OCI-LY1 (cell line): ENCODE measurements around the gene OSBPL1A.

Experiments
- H2AFZ ChIP-seq: fragments of 200-600 bp; sonication (generic), shearing (Covaris generic); 2 replicates; pipeline ENCODE4 v1.6.0; 2014; ENCODE audit warnings: antibody characterized with exemption, mild to moderate bottlenecking, low read length
- H3F3A ChIP-seq: fragments of 200-600 bp; sonication (generic), shearing (Covaris generic); 2 replicates; pipeline ENCODE4 v1.6.0; 2014; ENCODE audit warnings: mild to moderate bottlenecking, antibody characterized with exemption, low read length, moderate library complexity; ENCODE audit not compliant: insufficient read depth
- H3K27ac ChIP-seq: fragments of 200-600 bp; sonication (generic); 2 replicates; pipeline ENCODE4 v1.5.1; 2014; ENCODE audit warnings: low read length, mixed run types, mild to moderate bottlenecking, low read depth; ENCODE audit not compliant: poor library complexity, severe bottlenecking
- H3K27me3 ChIP-seq: fragments of 200-600 bp; sonication (generic); 2 replicates; pipeline ENCODE4 v1.6.0; 2014; ENCODE audit warnings: antibody characterized with exemption, mild to moderate bottlenecking, low read length, moderate library complexity; ENCODE audit not compliant: insufficient read depth
- H3K36me3 ChIP-seq: fragments of 200-600 bp; sonication (generic); 2 replicates; pipeline ENCODE4 v1.6.1; 2014; ENCODE audit warnings: mild to moderate bottlenecking, antibody characterized with exemption, low read length, moderate library complexity, mixed read lengths; ENCODE audit not compliant: insufficient read depth
- H3K4me1 ChIP-seq: fragments of 200-600 bp; sonication (generic); 2 replicates; pipeline ENCODE4 v1.5.1; 2014; ENCODE audit warnings: mild to moderate bottlenecking, low read length, moderate library complexity; ENCODE audit not compliant: insufficient read depth, severe bottlenecking
- H3K4me2 ChIP-seq: fragments of 200-600 bp; sonication (generic), shearing (Covaris generic); 2 replicates; pipeline ENCODE4 v1.6.1; 2014; ENCODE audit warnings: low read length
- H3K4me3 ChIP-seq: fragments of 200-600 bp; sonication (generic); 2 replicates; pipeline ENCODE4 v1.5.1; 2014; ENCODE audit warnings: low read length, low read depth, mild to moderate bottlenecking, mixed read lengths; ENCODE audit not compliant: poor library complexity, severe bottlenecking
- H3K79me2 ChIP-seq: fragments of 200-600 bp; shearing (Covaris generic); 2 replicates; pipeline ENCODE4 v1.6.1; 2016; ENCODE audit warnings: mixed run types, low read length, mixed read lengths; ENCODE audit not compliant: insufficient read depth
- H3K9ac ChIP-seq: fragments of 200-600 bp; sonication (generic), shearing (Covaris generic); 2 replicates; pipeline ENCODE4 v1.6.1; 2014; ENCODE audit warnings: mild to moderate bottlenecking, low read length, mixed read lengths
- H3K9me2 ChIP-seq: fragments of 200-600 bp; sonication (generic), shearing (Covaris generic); 2 replicates; pipeline ENCODE4 v1.6.1; 2014; ENCODE audit warnings: low read depth, mild to moderate bottlenecking, low read length, mixed read lengths
- H3K9me3 ChIP-seq: fragments of 200-600 bp; shearing (Covaris generic); 2 replicates; pipeline ENCODE4 v1.6.1; 2014; ENCODE audit warnings: low read length, mixed read lengths
- H4K20me1 ChIP-seq: fragments of 200-600 bp; sonication (generic), shearing (Covaris generic); 2 replicates; pipeline ENCODE4 v1.6.0; 2016; ENCODE audit warnings: mild to moderate bottlenecking, low read length; ENCODE audit not compliant: insufficient read depth
- EZH2 ChIP-seq: fragments of 200-600 bp; sonication (generic), shearing (Covaris generic); IDR thresholded peaks from 2 replicates; pipeline ENCODE4 v1.8.0; 2017; ENCODE audit warnings: borderline replicate concordance, mixed run types, mild to moderate bottlenecking, antibody characterized with exemption, low read length, moderate library complexity, mixed read lengths
- TF ChIP-seq, protein P1 (sequence below): fragments of 200-600 bp; sonication (generic), shearing (Covaris generic); IDR thresholded peaks from 2 replicates; pipeline ENCODE4 v1.5.1; 2017; ENCODE audit warnings: mild to moderate bottlenecking, antibody characterized with exemption, low read length, moderate library complexity, mixed read lengths

Gene OSBPL1A

DNA sequence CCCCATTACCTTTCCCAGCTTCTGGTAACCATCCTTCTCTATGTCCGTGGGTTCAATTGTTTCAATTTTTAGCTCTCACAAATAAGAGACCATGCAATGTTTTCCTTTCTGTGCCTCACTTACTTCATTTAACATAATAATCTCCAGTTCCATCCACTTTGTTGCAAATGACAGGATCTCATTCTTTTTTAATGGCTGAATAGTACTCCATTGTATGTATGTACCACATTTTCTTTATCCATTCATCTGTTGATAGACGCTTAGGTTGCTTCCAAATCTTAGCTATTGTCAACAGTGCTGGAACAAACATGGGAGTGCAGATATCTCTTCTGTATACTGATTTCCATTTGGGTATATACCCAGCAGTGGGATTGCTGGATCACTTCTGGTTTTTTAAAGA lies 256.9 kb downstream of the OSBPL1A start:
- Histone ChIP-seq H3K4me3 (no peak overlapping the region), H3K79me2 (no peaks in the 10 kb centered on the region), H3K27ac (no peak overlapping the region), H3K9me3 (no peaks in the 10 kb centered on the region), H4K20me1 (no peaks in the 10 kb centered on the region), H3K9me2 (no peaks in the 10 kb centered on the region), H3K27me3 (peaks cover 3% of the 10 kb centered on the region; the same call in 1 of the 2 replicates), H3F3A (no peaks in the 10 kb centered on the region), H2AFZ (no peak overlapping the region), H3K4me2 (no peak overlapping the region), H3K4me1 (no peaks in the 10 kb centered on the region), H3K9ac (no peak overlapping the region), H3K36me3 (no peaks in the 10 kb centered on the region)
- TF ChIP-seq EZH2, result no peak
- TF ChIP-seq, protein P1, sequence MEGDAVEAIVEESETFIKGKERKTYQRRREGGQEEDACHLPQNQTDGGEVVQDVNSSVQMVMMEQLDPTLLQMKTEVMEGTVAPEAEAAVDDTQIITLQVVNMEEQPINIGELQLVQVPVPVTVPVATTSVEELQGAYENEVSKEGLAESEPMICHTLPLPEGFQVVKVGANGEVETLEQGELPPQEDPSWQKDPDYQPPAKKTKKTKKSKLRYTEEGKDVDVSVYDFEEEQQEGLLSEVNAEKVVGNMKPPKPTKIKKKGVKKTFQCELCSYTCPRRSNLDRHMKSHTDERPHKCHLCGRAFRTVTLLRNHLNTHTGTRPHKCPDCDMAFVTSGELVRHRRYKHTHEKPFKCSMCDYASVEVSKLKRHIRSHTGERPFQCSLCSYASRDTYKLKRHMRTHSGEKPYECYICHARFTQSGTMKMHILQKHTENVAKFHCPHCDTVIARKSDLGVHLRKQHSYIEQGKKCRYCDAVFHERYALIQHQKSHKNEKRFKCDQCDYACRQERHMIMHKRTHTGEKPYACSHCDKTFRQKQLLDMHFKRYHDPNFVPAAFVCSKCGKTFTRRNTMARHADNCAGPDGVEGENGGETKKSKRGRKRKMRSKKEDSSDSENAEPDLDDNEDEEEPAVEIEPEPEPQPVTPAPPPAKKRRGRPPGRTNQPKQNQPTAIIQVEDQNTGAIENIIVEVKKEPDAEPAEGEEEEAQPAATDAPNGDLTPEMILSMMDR, result no peak

DNA sequence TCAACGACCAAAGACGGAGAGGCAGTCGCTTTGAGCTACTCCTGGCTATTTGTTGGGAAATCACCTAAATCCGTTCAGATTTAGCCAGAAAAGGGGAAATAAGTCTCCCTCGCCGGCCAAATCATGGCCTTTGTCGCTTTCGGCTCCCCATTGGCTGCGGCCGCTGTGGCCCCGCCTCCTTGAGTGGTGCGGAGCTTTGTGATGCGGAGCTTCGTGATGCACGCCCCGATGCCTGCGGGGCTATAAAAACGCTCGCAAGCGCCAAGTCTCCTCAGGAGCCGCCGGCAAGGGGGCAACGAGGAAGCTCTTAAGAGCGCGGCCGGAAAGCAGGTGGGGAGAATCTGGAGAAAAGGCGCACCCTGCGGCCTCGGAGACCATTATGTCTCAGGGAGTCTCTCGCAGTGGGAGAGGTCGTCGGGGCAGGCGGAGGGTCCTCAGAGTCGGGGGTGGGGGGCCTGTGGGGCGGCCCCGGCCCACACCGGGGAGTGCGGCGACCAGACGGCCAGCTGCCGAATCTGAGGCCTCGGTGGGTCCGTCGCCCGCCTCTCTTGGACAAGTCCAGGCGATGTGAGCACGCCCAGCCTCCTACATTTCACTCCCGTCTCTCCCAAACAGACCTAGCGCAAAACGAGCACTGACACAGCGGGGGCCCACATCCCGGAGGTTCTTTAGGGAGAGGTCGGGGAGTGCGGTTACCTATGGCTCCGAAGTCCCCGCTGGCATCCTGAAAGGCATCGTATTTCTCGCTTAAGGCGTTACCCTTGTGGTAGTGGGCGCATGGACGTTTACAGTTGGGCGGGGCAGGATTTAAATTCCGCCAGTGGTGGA lies 258.6 kb downstream of the OSBPL1A start, which contains the start of gene CABYR:
Gene CABYR, plus strand, starts transcription at position 274 of the 828 bp plus-strand sequence. CDS start 4,053 bp downstream, outside the sequence.
- H3K9ac ChIP-seq, result no peak within 1 kb of the TSS
- H3K79me2 ChIP-seq, result no peaks in the 10 kb centered on the region
- no peaks in the 10 kb centered on the region for H3K36me3 ChIP-seq
- peak within 1 kb of the TSS; percentile 33 for H3K4me2 ChIP-seq
- H3F3A ChIP-seq, result no peaks in the 10 kb centered on the region
- no peaks in the 10 kb centered on the region for H4K20me1 ChIP-seq
- H3K4me1 ChIP-seq, result no peaks in the 10 kb centered on the region
- TF ChIP-seq, protein P1, result no peak
- no peak for TF ChIP-seq EZH2
- no peak within 1 kb of the TSS for H2AFZ ChIP-seq
- H3K9me2 ChIP-seq, result no peaks in the 10 kb centered on the region
- H3K4me3 ChIP-seq, result peak within 1 kb of the TSS; percentile 21
- no peak within 1 kb of the TSS for H3K27ac ChIP-seq
- peaks cover 3% of the 10 kb centered on the region; the same call in 1 of the 2 replicates for H3K27me3 ChIP-seq
- H3K9me3 ChIP-seq, result no peaks in the 10 kb centered on the region

DNA sequence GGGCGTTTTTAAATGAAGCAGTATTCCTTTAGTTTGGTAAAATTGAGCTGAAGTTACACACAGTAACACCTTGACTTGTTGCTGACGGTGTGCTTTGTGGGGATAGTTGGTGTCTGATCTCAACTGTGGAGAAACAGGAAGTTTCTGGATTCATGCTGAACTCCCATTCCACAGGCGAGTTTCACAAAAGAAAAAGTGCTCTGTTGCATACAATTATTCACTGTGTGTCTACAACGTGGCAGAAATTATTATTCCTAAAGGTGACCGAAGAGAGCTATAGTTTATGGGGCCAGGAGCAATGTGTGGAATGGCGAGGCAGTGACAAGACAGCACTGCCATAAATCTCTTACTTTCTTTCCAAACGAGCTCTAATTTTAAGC lies 259.2 kb downstream of the OSBPL1A start:
- peaks cover 3% of the 10 kb centered on the region; the same call in 1 of the 2 replicates for H3K27me3 ChIP-seq
- H2AFZ ChIP-seq, result no peak overlapping the region
- no peaks in the 10 kb centered on the region for H3K36me3 ChIP-seq
- H3K9ac ChIP-seq, result no peak overlapping the region
- H3K27ac ChIP-seq, result no peak overlapping the region
- H3K4me1 ChIP-seq, result no peaks in the 10 kb centered on the region
- H3K79me2 ChIP-seq, result no peaks in the 10 kb centered on the region
- H3K4me3 ChIP-seq, result peak overlapping the region; percentile 21
- peak overlapping the region; percentile 33; the same call in 1 of the 2 replicates for H3K4me2 ChIP-seq
- no peaks in the 10 kb centered on the region for H3F3A ChIP-seq
- TF ChIP-seq, protein P1, result no peak
- no peak for TF ChIP-seq EZH2
- no peaks in the 10 kb centered on the region for H4K20me1 ChIP-seq
- H3K9me3 ChIP-seq, result no peaks in the 10 kb centered on the region
- H3K9me2 ChIP-seq, result no peaks in the 10 kb centered on the region
